Stimulated activated CD8-positive, alpha-beta memory T cell treated with anti-CD3 and anti-CD28 coated beads, Interleukin-7, amount 100 ng/mL, for 24 hours (primary cell): ENCODE data around the gene KRT84.
"Not testable (repeated sequence)": the region's sequence is repeated elsewhere in the genome, so short reads cannot be mapped to it uniquely, and the experiment has no call there.

Experiments used
- DNase-seq: peaks from one replicate; pipeline ENCODE4 v3.0.0-alpha.2; 2020; ENCODE audit warnings: low read depth

The KRT84 gene

GRCh38 chr12:52410589-52411248 is 25.3 kb upstream of the KRT84 start:
- DNase-seq = not testable (repeated sequence)

- DNase-seq = no peak
Observed at GRCh38 chr12:52407918-52408317, 22.5 kb upstream of the KRT84 start.

- no peak for DNase-seq
Observed at GRCh38 chr12:52405922-52406385, 20.5 kb upstream of the KRT84 start, which contains the start of gene KRT82. Gene KRT82 (minus strand): TSS chr12:52406335. CDS start chr12:52406277, 58 bp downstream.

- no peak for DNase-seq
Observed at GRCh38 chr12:52404951-52405350, 19.5 kb upstream of the KRT84 start.

GRCh38 chr12:52403561-52403960 is 18.1 kb upstream of the KRT84 start:
- no peak for DNase-seq

- DNase-seq = no peak
Observed at GRCh38 chr12:52402873-52403540, 17.6 kb upstream of the KRT84 start.

- DNase-seq = no peak
Observed at GRCh38 chr12:52402377-52402776, 16.9 kb upstream of the KRT84 start.

GRCh38 chr12:52401926-52402325 is 16.5 kb upstream of the KRT84 start:
- no peak for DNase-seq

GRCh38 chr12:52401526-52401925 is 16.1 kb upstream of the KRT84 start:
- DNase-seq = no peak

GRCh38 chr12:52400906-52401305 is 15.5 kb upstream of the KRT84 start:
- DNase-seq = no peak

GRCh38 chr12:52399756-52400155 is 14.3 kb upstream of the KRT84 start:
- no peak for DNase-seq

- DNase-seq = no peak
Observed at GRCh38 chr12:52398176-52398575, 12.7 kb upstream of the KRT84 start.

GRCh38 chr12:52396656-52397055 is 11.2 kb upstream of the KRT84 start:
- DNase-seq = no peak

GRCh38 chr12:52395761-52396434 is 10.4 kb upstream of the KRT84 start:
- no peak for DNase-seq

GRCh38 chr12:52394836-52395405 is 9.5 kb upstream of the KRT84 start:
- no peak for DNase-seq

- DNase-seq = no peak
Observed at GRCh38 chr12:52392465-52393007, 7.1 kb upstream of the KRT84 start.

- no peak for DNase-seq
Observed at GRCh38 chr12:52391618-52392002, 6.2 kb upstream of the KRT84 start.

GRCh38 chr12:52390739-52391617 is 5.5 kb upstream of the KRT84 start:
- no peak for DNase-seq

- no peak for DNase-seq
Observed at GRCh38 chr12:52389313-52390207, 4.1 kb upstream of the KRT84 start.

- DNase-seq = no peak
Observed at GRCh38 chr12:52387859-52388258, 2.4 kb upstream of the KRT84 start.
